Stimulated activated CD4-positive, alpha-beta T cell treated with anti-CD3 and anti-CD28 coated beads, Interleukin-2, amount 100 ng/mL, for 48 hours (primary cell): ENCODE data around the gene POP5.
"Not testable (repeated sequence)": the region's sequence is repeated elsewhere in the genome, so short reads cannot be mapped to it uniquely, and the experiment has no call there.

ENCODE experiments used
- DNase-seq, 2 donors: peaks; one replicate each; pipeline ENCODE4 v3.0.0-alpha.2; 2020

The POP5 gene

DNA sequence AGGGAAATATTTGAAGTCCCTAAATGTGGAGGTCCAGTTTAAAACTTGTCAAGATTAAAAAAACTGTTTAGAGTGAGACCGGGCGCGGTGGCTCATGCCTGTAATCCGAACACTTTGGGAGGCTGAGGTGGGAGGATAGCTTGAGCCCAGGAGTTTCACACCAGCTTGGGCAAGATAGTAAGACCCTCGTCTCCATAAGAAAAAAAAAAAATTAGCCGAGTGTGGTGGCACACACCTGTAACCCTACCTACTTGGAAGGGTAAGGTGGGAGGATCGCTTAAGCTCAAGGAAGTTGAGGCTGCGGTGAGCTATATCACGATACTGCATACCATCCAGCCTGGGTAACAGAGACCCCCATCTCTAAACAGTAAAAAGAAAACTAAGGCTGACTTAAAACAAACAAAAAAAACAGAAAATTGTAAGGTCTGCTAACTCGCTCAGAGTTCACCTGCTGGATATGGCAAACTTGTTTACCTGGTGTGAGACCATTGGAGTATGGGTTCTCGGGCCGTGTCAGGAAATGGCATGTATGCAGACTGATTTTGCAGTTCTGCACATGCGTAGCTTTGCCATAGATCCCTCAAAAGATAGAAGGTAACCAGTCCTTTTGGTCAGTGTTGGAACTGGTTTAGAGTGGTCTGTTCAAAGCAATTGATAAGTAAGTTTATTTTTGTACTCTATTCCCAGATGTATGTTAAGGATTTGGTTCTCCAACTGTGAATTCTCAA is 45.0 kb downstream of the POP5 start:
- DNase-seq, result no peak

DNA sequence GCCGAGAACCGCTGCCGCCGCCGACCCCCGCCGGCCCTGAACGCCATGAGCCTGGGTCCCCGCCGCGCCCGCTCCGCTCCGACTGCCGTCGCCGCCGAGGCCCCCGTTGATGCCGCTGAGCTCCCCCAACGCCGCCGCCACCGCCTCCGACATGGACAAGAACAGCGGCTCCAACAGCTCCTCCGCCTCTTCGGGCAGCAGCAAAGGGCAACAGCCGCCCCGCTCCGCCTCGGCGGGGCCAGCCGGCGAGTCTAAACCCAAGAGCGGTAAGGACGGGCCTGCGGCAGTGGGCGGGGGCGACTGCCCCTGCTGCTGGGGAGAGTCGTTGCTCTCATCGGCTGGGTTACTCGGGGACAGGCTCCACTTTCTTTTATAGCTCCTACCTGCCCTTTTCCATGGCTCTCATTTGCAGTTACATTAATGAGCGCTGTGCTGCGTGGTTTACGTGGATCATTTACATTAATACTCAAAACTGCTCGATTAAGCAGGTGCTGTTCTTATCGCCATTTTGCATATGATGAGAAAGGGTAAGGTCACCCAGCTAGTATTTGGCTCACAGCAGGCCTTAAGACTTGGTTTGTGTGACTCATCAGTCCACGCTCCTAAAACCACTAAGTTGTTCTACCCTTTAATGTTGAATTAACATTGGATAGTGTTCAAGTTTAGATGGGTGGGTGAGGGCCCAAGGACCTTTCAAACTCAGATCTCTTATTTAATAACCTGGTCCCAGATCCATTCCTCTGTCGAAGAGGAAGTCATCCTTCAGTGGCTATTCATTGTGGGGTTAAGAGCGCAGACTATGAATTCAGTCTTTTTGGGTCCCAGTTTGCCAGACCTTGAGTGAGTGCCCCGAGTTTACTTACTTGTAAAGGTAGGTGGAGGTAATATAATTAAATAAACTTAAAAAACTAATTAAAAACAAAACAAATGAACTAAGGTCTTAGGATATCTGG is 46.2 kb downstream of the POP5 start:
- peak; percentile 28 to 41 for DNase-seq

- DNase-seq, result peak; percentile 62
These were observed 46.9 kb downstream of the POP5 start, which contains the start of gene RNF10 for GRCh38 chr12:120534203-120534702. RNF10 (plus strand) TSS chr12:120534356; CDS start chr12:120534812, 456 bp downstream.

GRCh38 chr12:120532701-120533238 is 48.4 kb downstream of the POP5 start:
- DNase-seq, result no peak

- DNase-seq, result not testable (repeated sequence)
These were observed 50.8 kb downstream of the POP5 start for GRCh38 chr12:120530418-120530761.

- DNase-seq, result no peak
These were observed 51.4 kb downstream of the POP5 start for GRCh38 chr12:120529641-120530417.

- peak; percentile 78 to 79 for DNase-seq
These were observed 52.2 kb downstream of the POP5 start, which contains the start of gene COQ5 for GRCh38 chr12:120528861-120529525. COQ5 (minus strand) TSS chr12:120529158; CDS start chr12:120529141, 17 bp downstream.
